Activated CD4-positive, alpha-beta T cell treated with anti-CD3 and anti-CD28 coated beads, Interleukin-2, Interleukin-4, amounts not matched to agents 100 ng/mL and 50 ng/mL, durations not matched to agents 16 hours and 8 hours (primary cell): Measurements from ENCODE around the gene SGMS2.
"Not testable (repeated sequence)": the region's sequence is repeated elsewhere in the genome, so short reads cannot be mapped to it uniquely, and the experiment has no call there.

ENCODE experiments used
- DNase-seq: peaks from one replicate; pipeline ENCODE4 v3.0.0-alpha.2; 2020; ENCODE audit warnings: low spot score

Gene SGMS2

DNA sequence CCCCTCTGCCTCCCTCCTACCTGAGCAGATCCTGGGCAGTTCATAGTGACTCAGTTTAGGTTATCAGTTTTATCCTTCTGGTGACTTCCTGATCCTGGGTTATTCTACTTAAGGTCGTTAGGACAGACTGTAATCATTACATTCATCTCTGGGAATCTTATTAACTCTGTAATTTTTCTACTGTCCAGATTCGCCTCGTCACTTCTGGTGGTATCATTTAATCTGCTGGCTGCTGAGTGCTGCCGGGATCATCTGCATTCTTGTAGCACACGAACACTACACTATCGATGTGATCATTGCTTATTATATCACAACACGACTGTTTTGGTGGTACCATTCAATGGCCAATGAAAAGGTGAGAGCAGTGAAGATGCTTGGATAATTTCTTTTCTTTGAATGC lies 83.6 kb downstream of the SGMS2 start:
- DNase-seq = no peak

DNA sequence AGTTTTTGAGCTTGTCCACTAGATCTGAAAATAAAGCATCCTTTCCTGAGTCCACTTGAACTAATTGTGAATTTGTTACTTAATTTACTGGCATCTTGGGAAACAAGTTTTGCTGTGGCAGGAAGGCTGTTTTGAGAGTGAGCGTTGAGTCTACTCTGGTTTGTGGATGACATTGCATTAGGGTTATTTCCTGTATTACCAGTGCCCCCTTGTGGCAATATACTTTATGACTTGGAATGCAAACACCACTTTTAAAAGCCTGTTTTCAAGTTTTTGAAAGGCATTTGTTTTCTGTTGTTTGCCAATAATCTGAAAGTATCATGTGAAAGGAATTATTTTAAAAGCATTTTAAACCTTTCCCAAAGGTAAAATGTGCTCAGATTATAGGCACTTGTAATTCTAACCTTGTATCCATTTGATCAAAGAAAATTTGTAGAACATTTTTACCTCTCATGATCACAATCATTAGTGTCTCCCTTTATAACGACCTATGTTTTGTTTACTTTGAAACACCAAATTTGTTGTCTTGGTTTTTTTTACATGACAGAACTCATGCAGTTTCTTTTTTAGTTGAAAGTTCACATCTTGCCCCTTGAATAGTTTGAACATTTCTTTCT lies 88.7 kb downstream of the SGMS2 start:
- DNase-seq = peak; percentile 71

DNA sequence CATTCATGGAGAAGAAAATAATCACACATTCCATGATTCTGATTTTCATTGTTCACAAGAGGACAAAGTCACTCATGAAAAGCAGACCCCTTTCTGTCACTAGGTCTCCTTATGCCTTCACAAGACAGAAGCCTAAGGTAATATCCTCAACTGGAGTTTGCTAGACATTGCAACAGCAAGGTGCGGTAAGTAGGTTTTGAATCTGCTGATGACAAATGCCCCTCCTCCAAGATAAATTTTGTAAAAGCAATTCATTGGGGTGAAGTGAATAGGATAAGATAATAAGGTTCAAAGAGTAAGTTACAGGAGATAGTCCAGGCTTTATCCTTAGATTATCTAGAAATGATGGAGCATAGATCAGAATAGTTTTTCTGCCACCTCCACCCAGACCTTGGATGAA lies 90.5 kb downstream of the SGMS2 start:
- no peak for DNase-seq

DNA sequence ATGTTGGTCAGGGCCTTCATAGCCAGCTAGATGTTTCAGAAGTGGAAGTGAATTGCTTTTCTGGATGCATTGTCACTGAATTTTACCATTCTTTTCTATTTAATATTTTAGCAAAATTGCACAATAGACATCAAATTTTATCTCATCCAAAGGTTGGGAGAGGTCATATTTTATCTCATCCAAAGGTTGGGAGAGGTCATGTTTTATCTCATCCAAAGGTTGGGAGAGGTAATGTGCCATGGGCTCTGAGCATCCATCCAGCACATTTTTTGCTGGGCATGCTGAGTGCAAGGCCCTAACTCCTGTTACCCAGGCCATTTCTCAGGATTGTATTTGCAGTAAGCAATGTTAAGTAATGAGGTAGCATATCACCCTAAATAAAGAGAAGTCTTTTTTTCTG lies 91.9 kb downstream of the SGMS2 start:
- no peak for DNase-seq

DNA sequence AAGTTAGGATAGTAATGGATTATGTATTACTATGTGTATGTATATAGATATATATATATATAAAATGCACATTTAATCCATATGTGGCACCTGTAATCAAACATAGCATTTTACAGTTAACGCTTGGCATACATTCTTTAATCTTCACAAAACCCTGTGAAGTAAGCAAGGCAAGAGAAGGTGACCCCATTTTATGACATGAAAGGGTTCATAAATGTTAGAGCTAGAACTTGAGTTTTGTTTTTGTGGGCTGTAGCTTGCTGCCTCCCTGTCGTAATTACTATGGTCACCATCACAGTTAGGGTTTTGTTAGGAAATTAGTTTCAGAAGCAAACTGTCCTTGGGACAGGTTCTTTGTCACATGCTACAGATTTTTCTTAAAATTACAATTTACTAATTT lies 92.8 kb downstream of the SGMS2 start:
- DNase-seq = no peak

DNA sequence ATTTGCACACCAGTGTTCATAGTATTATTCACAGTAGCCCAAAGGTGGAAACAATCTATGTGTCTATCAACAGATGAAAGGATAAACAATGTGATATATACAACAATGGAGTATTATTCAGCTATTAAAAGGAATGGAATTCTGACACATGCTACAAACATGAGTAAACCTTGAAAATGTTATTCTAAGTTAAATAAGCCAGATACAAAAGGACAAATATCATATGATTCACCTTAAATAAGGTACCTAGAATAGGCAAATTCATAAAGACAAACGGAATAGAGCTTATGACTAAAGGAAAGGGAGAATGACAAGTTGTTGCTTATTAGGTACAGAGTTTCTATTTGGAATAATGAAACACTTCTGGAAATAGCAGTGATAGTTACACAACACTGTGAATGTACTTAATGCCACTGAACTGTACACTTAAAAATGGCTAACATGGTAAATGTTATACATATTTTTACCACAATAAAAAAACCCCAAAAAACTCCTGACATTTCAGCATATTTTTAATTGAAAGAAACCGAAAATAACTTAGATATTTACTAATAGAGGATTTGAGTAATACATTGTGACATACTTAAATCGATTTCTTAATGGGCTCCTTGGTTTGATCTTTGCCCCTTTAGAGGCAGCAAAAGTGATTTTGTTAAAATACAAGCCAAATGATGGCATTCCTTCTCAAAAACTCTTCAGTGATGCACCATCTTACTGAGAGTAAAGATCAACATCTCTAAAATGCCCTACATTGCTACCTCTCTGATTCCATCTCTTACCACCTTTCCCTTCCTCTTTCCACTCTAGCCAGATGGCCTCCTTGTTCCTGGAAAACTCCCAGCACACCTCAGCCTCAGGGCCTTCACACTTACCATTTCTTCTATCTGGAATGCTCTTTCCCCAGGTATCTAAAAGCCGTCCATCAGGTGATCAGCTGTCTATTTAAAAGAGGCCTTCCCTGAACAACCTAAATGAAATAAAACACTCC lies 98.0 kb downstream of the SGMS2 start:
- DNase-seq = no peak

DNA sequence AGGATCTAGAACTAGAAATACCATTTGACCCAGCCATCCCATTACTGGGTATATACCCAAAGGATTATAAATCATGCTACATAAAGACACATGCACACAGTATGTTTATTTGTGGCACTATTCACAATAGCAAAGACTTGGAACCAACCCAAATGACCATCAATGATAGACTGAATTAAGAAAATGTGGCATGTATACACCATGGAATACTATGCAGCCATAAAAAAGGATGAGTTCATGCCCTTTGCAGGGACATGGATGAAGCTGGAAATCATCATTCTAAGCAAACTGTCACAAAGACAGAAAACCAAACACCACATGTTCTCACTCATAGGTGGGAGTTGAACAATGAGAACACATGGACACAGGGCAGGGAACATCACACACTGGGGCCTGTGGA lies 101.0 kb downstream of the SGMS2 start:
- not testable (repeated sequence) for DNase-seq

DNA sequence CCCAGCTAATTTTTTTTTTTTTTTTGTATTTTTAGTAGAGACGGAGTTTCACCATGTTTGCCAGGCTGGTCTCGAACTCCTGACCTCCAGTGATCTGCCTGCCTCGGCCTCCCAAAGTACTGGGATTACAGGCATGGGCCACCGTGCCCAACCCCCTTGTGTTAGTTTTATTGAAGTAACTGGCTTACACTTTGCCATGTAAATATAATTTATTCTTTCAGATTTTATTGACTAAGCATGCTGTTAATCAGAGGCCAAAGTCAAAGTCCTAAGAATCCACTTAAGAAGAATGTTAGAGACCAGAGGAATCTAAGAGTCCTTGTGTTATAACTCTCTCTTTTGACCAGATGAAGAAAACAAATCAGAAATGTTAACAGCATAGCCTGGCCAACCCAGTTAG lies 102.1 kb downstream of the SGMS2 start:
- DNase-seq = not testable (repeated sequence)

DNA sequence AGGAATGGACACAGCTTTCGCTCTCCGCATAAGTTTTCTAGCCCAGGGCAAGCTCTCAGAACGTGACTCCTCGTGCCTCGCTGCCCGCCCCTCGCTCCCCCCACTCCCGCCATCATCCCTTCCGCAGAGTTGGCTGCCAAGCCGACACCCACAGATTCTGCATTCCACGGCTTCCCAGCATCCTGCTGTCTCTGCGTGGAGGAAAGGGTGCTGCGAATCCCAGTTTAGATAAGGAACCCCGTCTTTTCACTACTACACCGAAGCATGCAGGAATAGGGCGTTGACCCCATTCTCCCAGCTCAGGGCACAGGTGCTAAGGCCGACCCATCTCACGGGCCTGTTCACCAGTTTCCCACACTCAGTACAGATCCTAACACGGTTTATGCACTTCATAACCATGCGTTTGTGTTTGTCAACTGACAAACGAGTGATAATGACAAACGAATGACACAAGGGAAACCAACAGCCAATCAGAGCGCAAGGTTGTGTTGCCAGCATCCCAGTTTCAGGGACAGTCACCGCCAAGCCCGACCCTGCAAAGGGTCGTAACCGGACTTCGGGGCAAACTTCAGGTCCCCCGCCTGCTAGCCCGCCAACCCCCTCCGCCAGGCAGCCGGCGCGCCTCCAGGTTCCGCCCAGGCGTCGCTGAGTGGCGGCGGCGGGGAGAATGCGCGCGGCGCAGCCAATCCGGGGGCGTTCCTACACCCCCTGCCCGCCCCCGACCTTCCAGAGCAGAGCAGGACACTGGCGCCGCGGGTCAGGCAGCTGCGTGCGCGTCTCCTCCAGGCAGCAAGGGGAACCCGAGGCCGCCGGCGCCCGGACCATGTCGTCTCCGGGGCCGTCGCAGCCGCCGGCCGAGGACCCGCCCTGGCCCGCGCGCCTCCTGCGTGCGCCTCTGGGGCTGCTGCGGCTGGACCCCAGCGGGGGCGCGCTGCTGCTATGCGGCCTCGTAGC lies 106.4 kb downstream of the SGMS2 start, which contains the start of gene CYP2U1:
CYP2U1 (plus strand) TSS at position 729 of the 954 bp plus-strand sequence; CDS start at position 824, 95 bp downstream.
- DNase-seq = peak; percentile 77

DNA sequence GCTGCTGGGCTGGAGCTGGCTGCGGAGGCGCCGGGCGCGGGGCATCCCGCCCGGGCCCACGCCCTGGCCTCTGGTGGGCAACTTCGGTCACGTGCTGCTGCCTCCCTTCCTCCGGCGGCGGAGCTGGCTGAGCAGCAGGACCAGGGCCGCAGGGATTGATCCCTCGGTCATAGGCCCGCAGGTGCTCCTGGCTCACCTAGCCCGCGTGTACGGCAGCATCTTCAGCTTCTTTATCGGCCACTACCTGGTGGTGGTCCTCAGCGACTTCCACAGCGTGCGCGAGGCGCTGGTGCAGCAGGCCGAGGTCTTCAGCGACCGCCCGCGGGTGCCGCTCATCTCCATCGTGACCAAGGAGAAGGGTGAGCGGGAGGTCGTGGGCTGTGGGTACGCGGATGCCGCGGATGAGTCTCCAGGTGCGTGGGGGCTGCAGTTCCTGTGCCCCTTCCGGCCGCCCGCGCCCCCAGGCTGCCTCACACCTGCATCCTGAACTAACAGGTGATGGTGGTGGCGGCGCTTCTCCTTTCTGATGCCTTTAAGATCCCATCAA lies 107.1 kb downstream of the SGMS2 start:
- peak; percentile 9 for DNase-seq

DNA sequence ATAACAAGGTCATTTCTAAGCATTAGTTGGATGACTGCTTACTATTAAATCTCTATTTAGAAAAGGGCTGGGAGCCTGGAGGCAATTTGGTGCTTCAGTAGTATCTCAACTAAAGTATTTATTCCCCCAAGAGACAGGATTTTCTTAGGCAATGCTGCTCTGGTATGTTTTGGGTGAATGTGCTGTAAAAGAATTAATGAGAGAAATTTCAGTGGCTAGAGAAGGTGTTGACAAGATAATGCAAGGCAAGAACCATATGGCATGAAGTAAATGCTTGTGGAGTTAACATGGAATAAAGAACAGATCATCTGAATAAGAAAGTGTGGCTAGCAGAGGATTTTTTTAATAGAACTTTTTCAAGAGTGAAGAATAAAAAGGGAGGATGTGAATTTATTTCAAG lies 110.5 kb downstream of the SGMS2 start:
- no peak for DNase-seq

DNA sequence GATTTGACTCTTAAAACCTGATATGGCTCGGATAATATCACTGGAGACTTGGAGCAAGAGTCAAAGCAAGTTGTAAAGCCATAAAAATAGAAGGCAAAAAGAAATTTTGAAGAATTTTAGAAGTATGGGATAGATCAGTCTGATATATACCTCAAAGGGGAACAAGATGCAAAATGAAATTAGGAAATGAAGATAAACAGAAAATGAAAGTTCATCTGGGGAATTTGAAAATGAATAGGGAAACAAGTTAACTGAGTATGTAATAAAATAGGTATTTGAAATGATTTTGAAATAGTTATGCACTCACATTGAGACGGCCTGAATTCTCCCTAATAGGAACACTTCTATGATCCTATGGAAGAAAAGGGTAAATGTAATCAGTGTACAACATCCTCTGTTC lies 112.3 kb downstream of the SGMS2 start:
- DNase-seq = no peak

DNA sequence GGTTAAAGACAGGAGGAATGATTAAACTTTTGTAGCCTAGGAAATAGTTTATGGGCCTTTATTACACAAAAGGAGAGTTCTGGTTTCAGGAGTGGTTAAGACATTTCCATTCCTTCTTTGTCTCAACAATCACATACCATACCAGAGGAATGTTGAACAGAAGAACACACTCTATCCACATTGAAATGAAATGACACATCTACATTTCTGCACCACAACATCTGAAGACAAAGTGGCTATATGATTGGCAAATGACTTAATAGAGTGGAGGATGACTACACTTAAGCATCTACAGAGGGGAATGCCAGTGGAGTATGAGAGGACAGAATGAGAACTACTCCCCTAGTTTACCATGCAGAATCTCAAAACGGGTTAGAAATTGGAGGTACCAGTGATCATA lies 114.6 kb downstream of the SGMS2 start:
- no peak for DNase-seq

DNA sequence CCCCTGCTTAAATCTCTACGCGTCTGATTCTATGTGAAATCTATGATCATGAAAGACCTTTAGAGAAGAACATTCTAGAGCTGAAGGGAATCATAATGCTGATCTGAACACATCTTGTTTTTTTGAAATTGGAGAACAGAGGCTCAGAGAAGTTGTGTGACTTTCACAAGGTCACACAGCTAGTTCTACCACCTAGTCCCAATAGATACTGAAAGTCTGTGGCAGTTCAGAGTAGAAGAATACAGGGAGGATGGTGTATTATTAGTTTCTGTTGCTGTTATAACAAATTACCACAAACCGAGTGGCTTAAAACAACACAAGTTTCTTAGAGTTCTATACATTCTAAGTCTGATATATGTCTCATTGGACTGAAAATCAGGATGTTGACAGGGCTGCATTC lies 121.1 kb downstream of the SGMS2 start:
- DNase-seq = no peak

DNA sequence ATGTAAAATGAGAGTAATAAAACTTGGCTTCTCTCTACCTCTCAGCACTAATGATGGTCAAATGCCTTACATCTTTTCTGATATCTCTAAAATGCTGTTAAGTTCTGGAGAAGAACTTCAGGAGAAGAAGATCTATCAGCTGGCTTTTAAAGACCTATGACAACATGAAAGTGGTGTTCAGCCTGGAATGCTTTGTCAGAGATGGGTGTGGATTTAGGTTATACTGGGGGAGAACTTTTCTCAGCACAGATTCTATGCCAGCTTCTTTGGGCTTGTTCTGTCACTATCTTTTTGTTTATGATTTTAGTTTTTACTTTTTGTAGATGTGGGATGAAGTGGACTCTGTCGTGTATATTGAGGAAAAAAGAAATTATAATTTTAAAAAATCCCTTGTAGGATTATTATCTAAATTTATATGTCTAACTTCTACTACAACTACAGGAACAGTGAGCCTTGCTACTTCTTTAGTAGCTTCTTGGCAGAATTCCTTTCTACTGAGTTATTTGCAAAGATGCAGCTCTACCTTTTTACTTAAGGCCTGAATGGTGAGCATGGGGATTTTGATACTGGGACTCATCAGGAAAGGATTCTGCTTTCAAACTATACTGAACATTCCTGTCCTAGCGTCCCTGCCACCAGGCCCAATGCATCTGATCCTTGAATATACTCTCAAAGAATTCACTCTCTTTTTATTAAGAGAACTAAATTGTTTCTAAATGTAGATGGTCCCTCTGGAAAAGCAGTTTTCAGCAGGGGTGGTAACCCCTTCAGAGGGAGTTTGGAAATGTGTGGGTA lies 126.2 kb downstream of the SGMS2 start:
- DNase-seq = no peak

DNA sequence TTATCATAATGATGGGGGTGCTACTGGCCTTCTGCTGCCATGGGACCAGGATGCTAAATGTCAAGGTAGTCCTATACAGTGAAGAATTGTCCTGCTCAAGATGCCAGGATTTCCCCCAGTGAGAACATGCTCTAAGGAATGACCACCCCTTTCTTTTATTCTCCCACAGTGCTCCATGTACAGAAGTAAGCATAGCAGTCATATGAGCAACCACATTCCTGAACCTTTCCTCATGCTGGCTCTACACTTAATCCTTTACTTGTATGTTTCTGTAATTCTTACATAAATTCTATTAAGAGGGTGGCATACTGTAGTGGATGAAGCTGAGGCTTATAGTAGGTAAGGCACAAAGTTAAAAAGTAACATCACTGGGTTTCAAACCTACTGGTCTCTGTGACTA lies 126.8 kb downstream of the SGMS2 start:
- DNase-seq = no peak

DNA sequence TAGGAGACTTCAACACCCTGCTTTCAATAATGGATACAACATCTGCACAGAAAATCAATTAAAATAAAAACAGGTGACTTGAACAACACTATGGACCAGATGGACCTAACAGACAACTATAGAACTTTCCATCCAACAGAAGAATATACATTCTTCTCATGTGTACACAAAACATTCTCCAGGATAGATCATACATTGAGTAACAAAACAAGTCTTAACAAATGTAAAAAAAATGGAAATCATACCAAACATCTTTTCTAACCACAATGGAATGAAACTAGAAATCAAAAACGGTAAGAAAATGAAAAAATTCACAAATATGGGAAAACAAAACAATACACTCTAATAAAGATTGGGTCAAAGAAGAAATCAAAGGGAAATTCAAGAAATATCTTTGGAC lies 131.3 kb downstream of the SGMS2 start:
- no peak for DNase-seq
